VCaP (cell line): Measurements from ENCODE around the gene XKRX.

ENCODE experiments used
- H3K27ac ChIP-seq: fragments of 450-650 bp; 2 replicates; pipeline ENCODE4 v1.5.1; 2017
- TF ChIP-seq, protein P1 (sequence below): fragments of 450-650 bp; conservative IDR thresholded peaks from 2 replicates; pipeline ENCODE4 v1.5.1; 2017; ENCODE audit warnings: mild to moderate bottlenecking, moderate library complexity

Gene XKRX

DNA sequence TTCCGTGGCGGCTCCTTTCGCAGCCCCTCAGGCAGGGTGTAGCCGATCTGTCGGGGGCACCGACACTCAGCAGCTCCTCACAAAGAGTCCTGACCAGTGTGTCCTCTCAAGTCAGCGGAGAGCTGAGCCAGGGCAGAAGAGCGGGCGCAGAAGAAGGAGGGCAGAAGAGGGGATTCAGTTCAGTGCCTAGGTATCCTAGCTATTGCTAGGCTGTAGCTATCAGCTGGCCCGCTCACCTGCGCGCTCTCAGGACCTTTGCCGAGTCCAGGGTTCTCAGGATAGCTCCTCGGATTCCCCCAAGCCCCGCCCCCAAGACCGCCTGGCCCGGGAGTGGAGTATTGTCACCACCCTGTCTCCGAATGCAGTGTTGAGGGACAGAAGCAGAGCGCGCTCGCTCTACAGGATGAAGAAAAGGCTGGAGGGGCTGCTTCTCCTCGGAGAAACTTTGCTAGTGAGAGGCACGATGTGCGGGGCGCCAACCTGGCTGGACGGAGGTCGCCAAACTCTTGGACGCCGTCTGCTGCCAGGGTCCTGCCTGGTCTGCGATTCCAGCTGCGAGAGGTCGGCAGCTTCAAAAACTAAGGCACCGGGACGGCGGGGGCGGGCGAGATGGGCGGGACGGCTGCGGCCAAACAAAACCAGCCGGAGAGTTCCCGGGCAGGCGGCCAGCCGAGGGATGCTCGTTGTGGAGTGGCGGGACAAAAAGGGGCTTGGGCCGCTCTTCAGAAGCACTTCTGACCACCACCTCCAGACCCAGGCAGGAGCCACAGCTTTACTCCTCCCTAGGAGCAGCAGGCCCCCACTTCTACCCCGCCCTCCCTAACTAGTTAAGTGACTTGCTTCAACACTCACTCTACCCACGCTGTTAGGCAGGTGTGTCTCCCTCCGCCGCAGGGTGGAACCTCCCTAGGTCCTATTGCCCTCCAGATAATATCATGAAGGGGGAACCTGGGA lies at the start of gene XKRX:
TSS of gene XKRX (minus strand) at position 258 of the 954 bp plus-strand sequence. CDS start 613 bp downstream, outside the sequence.
- TF ChIP-seq, protein P1, sequence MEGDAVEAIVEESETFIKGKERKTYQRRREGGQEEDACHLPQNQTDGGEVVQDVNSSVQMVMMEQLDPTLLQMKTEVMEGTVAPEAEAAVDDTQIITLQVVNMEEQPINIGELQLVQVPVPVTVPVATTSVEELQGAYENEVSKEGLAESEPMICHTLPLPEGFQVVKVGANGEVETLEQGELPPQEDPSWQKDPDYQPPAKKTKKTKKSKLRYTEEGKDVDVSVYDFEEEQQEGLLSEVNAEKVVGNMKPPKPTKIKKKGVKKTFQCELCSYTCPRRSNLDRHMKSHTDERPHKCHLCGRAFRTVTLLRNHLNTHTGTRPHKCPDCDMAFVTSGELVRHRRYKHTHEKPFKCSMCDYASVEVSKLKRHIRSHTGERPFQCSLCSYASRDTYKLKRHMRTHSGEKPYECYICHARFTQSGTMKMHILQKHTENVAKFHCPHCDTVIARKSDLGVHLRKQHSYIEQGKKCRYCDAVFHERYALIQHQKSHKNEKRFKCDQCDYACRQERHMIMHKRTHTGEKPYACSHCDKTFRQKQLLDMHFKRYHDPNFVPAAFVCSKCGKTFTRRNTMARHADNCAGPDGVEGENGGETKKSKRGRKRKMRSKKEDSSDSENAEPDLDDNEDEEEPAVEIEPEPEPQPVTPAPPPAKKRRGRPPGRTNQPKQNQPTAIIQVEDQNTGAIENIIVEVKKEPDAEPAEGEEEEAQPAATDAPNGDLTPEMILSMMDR, result no peak
- no peak within 1 kb of the TSS for H3K27ac ChIP-seq

DNA sequence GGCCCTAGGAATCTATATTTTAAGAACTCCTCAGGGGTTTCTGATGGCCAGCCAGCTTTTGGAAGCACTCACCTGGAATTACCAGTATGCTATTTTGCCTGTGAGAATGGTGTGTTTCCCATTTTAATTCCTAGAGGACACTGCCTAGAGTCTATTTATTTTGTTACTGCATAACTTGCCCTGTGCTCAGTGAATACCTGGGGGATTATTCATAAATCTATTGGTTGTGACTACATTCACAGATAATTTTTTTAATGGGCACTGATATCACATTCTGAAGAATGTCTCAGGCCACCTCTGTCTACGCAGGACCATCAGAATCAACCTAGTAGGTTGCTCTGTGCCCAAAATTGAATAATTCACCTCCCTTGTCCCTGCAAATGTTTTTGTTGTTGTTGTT lies 47.5 kb upstream of the XKRX start:
- TF ChIP-seq, protein P1, result no peak
- no peak overlapping the region for H3K27ac ChIP-seq

DNA sequence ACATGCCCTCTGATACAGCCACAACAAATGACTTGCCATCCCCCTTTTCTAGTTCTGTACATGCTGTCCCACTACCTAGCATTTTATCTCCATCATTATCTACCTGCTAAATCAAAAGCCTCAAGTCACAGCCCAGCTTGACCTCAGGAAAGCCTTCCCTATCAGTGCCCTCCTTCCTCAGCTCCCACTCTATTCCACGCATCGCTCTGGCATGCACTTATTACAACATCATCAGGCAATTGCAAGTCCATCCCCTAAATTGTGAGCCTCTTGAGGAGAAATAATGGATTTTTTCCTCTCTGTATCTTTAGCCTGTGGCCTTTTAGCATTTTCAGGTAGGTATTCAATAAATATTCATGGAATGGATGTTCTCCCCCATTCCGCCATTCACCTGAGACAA lies 46.5 kb upstream of the XKRX start:
- H3K27ac ChIP-seq, result no peak overlapping the region
- TF ChIP-seq, protein P1, result no peak

DNA sequence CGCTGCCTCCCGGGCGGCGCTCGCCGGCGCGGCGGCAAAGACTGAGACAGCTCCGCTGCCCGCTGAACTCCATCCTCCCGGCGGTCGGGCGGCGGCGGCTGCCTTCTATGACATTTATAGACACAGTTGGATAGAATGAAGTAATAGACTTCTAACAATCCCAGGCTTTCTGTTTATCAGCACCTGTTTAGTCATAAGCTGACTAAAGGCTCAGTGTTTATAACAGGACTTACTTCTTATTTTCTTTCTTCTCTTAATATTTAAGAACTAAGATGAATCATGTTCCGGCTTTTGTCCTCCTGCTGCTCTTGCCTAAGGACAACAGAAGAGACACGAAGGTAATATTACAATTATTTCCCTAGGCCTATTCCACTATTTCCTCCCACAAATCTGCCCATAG lies 44.7 kb upstream of the XKRX start:
- TF ChIP-seq, protein P1, result no peak
- no peak overlapping the region for H3K27ac ChIP-seq

DNA sequence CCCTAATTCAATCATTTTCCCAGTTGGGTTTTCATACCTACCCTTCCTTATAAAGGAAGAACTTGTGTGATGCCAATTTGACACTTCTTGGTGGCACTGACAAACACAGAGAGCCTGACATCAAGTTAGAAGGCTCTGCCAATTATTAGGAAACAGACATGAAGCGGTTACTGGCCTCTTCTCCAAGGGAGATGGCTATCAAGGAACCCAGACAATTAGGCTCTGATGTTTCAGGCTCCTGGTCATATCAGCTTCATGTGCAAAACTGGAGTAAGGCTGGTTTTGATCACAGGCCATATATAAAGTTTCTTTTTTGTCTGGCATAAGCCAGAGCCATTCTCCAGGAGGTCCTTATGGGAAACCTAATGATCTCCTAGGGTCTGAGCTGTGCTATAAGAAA lies 41.2 kb upstream of the XKRX start:
- no peak overlapping the region for H3K27ac ChIP-seq

DNA sequence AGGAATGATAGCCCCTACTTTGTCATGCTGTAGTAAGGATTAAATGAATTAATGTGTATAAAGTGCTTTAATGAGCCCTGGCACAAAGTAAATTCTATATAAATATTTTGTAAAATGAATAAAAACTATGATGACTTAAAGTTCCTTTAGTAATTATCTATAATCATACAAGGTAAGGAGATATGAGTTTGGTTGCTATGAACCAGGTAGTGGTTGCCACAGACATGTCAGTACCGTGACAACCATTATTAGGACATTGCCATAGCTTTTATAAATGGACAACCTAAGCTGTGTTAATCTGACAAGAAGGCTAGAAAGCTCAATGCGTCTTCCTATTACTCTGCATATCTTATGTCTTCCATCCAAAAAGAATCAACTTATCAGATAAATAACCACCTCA lies 40.7 kb upstream of the XKRX start, which contains the start of gene ARL13A:
TSS of gene ARL13A (plus strand) at position 301 of the 400 bp plus-strand sequence. CDS start 3,982 bp downstream, outside the sequence.
- H3K27ac ChIP-seq, result no peak within 1 kb of the TSS
- TF ChIP-seq, protein P1, result no peak

More for the DNA sequence above, 41.2 kb upstream of the XKRX start:
- TF ChIP-seq, protein P1, result no peak

DNA sequence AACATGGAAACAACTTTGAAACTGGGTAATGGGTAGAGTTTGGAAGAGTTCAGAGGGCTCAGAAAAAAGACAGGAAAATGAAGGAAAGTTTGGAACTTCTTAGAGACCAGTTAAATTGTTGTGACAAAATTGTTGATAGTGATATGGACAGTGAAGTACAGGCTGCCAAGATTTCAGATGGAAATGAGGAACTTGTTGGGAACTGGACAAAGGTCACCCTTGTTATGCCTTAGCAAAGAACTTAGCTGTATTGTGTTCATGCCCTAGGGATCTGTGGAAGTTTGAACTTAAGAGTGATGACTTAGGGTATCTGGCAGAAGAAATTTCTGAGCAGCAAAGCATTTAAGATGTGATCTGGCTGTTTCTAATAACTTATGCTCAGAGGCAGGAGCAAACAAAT lies 35.6 kb upstream of the XKRX start:
- no peak overlapping the region for H3K27ac ChIP-seq
- TF ChIP-seq, protein P1, result no peak
